GM12875 (cell line): Measurements from ENCODE around the gene GRIK4.

Experiments used
- H3K4me3 ChIP-seq: one replicate; pipeline ENCODE4 v1.5.1; 2011; ENCODE audit warnings: low read depth, low read length, control low read depth
- TF ChIP-seq, protein P1 (sequence below): IDR thresholded peaks from 2 replicates; pipeline ENCODE4 v1.5.1; 2011; ENCODE audit warnings: low read depth, mild to moderate bottlenecking, control low read depth, inconsistent platforms, low read length, moderate library complexity, borderline replicate concordance; ENCODE audit not compliant: insufficient read depth

The GRIK4 gene

DNA sequence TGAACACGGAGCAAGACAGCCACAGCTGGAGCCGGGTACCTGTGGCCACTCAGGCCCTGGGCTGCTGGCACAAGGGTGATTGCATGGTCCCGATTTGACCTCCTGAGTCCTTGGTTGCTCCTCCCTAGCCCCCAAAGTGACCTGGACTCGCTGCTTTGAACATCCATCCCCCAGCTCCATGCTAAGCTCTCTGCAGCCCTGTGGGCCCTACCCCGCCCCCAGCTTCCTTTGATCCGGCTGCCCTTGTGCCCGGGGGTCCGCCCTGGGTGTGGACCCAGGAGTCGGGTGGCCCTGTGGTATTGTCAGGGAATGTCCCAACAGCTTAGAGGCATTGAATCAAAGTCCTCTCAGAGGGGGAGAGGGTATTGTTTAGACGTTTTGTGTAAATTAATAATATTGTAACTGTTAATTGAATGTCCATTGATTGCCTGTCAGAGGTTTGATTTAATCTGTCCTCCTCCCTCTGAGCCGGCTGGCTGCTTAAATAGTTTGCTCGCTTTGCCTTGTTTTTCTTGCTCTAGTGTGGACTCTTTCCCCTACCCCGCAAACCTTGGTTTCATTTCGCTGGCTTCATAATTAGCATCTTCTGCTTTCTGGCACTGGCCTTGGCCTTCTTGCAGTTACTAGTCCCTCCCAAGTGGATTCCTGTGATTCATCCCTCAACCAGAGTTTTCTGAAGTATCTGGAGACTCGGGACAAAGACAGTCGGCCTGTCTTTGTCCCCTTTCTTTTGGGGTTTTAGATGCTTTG lies 20.7 kb downstream of the GRIK4 start:
- H3K4me3 ChIP-seq: no peak overlapping the region
- TF ChIP-seq, protein P1, sequence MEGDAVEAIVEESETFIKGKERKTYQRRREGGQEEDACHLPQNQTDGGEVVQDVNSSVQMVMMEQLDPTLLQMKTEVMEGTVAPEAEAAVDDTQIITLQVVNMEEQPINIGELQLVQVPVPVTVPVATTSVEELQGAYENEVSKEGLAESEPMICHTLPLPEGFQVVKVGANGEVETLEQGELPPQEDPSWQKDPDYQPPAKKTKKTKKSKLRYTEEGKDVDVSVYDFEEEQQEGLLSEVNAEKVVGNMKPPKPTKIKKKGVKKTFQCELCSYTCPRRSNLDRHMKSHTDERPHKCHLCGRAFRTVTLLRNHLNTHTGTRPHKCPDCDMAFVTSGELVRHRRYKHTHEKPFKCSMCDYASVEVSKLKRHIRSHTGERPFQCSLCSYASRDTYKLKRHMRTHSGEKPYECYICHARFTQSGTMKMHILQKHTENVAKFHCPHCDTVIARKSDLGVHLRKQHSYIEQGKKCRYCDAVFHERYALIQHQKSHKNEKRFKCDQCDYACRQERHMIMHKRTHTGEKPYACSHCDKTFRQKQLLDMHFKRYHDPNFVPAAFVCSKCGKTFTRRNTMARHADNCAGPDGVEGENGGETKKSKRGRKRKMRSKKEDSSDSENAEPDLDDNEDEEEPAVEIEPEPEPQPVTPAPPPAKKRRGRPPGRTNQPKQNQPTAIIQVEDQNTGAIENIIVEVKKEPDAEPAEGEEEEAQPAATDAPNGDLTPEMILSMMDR: no peak

DNA sequence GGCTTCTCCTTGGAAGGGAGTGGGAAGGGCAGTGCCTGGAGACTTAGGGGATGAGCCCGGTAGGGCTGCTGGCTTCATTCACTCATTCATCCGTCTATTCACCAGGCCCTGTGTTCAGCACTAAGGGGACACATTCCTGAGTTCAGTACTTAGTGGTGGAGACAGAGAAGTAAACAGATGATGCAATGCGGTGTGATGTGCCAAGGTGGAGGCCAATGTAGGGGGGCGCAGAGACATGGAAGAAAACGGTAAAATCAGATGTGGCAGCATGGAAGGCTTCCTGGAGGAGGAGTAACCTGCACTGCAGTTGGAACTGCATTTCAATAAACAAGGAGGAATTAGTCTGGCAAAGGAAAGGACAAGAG lies 21.3 kb downstream of the GRIK4 start:
- no peak overlapping the region for H3K4me3 ChIP-seq
- TF ChIP-seq, protein P1: no peak

DNA sequence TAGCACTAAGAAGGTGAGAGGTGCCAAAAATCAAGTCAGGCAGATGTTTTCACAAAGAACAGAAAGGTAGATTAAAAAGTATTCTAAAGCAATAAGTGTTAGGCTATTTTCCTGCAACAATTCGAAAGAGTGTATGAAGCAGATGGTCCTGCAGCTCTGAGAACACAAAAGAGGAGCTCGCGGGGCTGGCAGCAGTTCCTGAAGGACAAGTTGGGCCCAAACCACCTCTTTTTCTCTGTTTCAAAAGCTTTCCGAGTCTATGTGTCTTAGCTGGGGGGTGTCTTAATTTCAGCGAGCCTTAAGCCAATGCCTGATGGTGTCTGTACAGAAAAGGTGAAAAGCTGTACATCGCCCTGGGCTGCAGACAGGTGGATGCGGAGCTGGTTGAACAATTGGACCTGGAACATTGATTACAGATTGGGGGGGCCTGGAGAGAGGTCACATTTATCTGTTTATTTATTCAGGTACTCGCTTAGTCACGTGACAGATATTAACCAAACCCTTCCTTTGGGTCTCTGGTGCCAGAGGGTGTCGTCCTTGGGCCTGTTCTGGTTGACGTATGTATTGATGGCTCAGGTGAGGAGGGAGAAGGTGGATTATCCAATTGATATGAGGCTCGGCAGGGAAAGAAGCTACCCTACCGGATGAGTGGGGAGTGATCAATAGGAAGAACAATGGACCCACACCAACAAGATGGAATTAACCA lies 24.7 kb downstream of the GRIK4 start:
- no peak overlapping the region for H3K4me3 ChIP-seq
- TF ChIP-seq, protein P1: no peak

DNA sequence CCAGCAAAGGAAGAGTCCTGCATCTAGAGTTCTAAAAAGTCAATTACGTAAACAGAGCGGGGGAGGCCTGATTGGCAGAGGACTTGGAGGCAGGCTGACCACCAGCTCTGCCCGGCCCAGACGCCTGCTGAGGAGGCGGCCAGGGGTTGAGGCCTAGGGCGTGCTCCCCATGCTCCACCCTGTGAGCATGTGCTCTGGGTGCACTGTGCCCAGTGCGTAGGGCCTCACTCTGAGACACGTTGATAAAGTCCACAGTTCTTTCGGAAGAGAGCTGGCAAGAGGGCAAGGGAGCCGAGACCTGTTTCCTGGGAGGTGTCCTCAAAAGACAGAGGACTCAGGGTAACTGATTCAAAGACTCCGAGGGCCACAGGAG lies 25.2 kb downstream of the GRIK4 start:
- no peak overlapping the region for H3K4me3 ChIP-seq
- TF ChIP-seq, protein P1: no peak

DNA sequence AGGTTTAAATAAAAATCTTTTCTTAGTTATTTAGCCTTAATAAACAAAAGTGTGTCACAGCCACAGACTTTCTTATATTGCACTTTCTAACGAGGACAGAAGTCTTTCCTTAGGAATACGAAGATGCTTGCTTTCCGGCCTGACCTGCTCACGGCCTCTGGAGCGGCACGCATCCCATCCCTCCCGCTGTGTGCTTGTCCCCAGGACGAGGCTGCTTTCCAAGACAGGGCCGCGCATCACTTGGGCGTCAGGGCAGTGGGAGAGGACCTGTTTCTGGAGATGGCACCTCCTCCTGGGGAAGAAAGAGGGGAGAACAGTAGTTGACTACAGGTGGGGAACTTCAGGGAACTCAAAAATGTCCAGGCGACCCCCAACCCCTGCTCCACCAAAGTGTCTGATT lies 26.4 kb downstream of the GRIK4 start:
- no peak overlapping the region for H3K4me3 ChIP-seq
- TF ChIP-seq, protein P1: no peak

DNA sequence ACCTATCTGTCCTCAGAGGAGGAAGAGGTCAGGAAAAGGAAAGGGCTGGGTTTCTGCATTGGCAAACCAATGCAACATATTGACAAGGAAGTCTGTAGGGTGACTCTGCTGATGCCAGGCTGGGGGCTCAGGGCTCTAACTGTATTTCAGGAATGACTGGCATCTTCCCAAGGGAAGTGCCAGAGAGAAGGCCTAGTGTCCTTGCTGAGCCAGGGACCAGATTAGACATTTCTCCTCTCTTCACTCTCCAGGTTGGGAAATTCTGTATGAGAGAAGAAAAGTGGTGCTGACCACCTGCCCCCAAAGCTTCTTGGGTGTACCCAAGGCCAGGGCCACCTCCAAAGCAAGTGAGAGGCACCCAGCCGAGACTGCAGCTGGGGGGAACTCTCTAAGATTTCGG lies 27.2 kb downstream of the GRIK4 start:
- H3K4me3 ChIP-seq: no peak overlapping the region

More for the DNA sequence above, 27.2 kb downstream of the GRIK4 start:
- TF ChIP-seq, protein P1: no peak
